Right lobe of liver (tissue), 6 donors: ENCODE measurements around the gene CNTN5. TPM values are rescaled to one million over a fixed set of nuclear protein-coding genes. Genes with fewer than 3 reads are reported as not detected.
A peak's percentile ranks its signal among the peaks of the same experiment; 100 is the strongest.

Experiments
- ATAC-seq, 4 donors: fragments of 200-7000 bp; cut with Tn5 transposase; one replicate each; pipeline ENCODE4 v1.9.1; 2020; ENCODE audit warnings: mild to moderate bottlenecking in 4 of 4, moderate library complexity in 4 of 4
- DNase-seq, 3 donors: peaks; one replicate each; pipeline ENCODE4 v3.0.0-alpha.2; 2020
- H3K27ac ChIP-seq, 3 donors: fragments of 200-600 bp; one replicate each; pipeline ENCODE4 v1.8.0; 2022
- H3K27me3 ChIP-seq, 2 donors: fragments of 200-600 bp; one replicate each; pipeline ENCODE4 v1.8.0; 2022
- H3K36me3 ChIP-seq, 4 donors: fragments of 200-600 bp; sonication (generic) in 1 of 4; one replicate each; pipeline versions ENCODE4 v1.5.1 to v1.8.0; 2017 to 2022; ENCODE audit warnings: control low read depth in 1 of 4
- H3K4me1 ChIP-seq, 4 donors: fragments of 200-600 bp; sonication (generic) in 1 of 4; one replicate each; pipeline versions ENCODE4 v1.5.1 to v1.8.0; 2017 to 2022; ENCODE audit warnings: control low read depth in 1 of 4
- H3K4me3 ChIP-seq, 3 donors: fragments of 200-600 bp; one replicate each; pipeline ENCODE4 v1.8.0; 2022
- H3K9me3 ChIP-seq, 4 donors: fragments of 200-600 bp; sonication (generic) in 1 of 4; one replicate each; pipeline versions ENCODE4 v1.5.1 to v1.8.0; 2017 to 2022; ENCODE audit warnings: control low read depth in 1 of 4
- POLR2A ChIP-seq: fragments of 450-650 bp; IDR thresholded peaks from one replicate; pipeline ENCODE4 v1.6.1; 2017; ENCODE audit warnings: antibody characterized with exemption, mild to moderate bottlenecking
- WGBS: methylation state at CpG from one replicate; pipeline ENCODE4 v1.1.6; 2018; ENCODE audit warnings: low coverage, low lambda C conversion rate; ENCODE audit not compliant: insufficient coverage; ENCODE audit errors: missing lambda C conversion rate; 5-methylcytosine and 5-hydroxymethylcytosine counted together
- intact Hi-C, 2 donors: fragments of 100-400 bp; cut with DNase I; formaldehyde crosslinking; loops; one replicate each; pipeline versions ENCODE4 v1.11.2 to v1.14.1; 2022
- total RNA-seq, 6 experiments: library from RNA; depleted of rRNA in 2 of 6; stranded (reverse); fragments of >200 nt in 2 of 6; fragmentation: NEBNext Ultra II Directional in 3 of 6; extraction: Animal tissue kit (Norgen Biotek cat#: 25700) in 3 of 6; gene quantifications; one replicate each; pipeline versions ENCODE4 v1.1.0 to v1.2.4, GENCODE V29; 2016 to 2023
- TF ChIP-seq, protein P1 (sequence below), 4 donors: fragments of 200-600 bp in 3 of 4; fragments of 450-650 bp in 1 of 4; IDR thresholded peaks; one replicate each; pipeline versions ENCODE4 v1.5.1 to v1.8.0; 2016 to 2022; ENCODE audit warnings: antibody characterized with exemption in 4 of 4, mild to moderate bottlenecking in 2 of 4
- donor health status: DM: no; HTN: yes; CAD: no.
- donor health status: DM: no; HTN: no; CAD: no.
- donor health status: DM: no; HTN: no; CAD: no.
- donor health status: DM: no; HTN: yes; CAD: no.
- donor health status: DM: no; HTN: yes; CAD: no.

CNTN5 gene
- total RNA-seq, 6 experiments from 2014 or later: 0.13 to 0.19 TPM; not detected in 4

DNA sequence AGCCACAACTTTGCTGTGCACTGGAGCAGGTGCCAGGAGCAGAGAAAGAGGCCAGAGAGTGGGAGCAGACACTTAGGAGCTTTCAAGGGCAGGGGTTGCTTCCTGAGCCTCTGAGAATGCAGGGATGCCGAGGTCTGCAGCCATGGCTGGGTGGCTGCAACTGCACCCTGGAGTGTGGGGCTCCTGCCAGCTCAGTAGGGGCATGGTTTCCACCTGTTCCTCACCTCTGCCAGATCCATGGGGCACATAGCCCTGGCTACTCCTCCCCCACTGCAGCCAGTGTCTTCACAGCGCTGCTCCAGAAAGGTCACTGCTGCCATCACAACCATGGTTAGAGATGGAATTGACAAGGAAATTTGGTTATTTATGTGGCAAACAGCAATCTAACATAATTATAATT is 404.8 kb downstream of the CNTN5 start:
- DNase-seq (no peak), ATAC-seq (peak in 1 of 4 donors; percentile 33)
- no peaks in the 10 kb centered on the region for H3K36me3 ChIP-seq
- intact Hi-C loops: no loop called here
- no peak for TF ChIP-seq POLR2A
- TF ChIP-seq, protein P1, sequence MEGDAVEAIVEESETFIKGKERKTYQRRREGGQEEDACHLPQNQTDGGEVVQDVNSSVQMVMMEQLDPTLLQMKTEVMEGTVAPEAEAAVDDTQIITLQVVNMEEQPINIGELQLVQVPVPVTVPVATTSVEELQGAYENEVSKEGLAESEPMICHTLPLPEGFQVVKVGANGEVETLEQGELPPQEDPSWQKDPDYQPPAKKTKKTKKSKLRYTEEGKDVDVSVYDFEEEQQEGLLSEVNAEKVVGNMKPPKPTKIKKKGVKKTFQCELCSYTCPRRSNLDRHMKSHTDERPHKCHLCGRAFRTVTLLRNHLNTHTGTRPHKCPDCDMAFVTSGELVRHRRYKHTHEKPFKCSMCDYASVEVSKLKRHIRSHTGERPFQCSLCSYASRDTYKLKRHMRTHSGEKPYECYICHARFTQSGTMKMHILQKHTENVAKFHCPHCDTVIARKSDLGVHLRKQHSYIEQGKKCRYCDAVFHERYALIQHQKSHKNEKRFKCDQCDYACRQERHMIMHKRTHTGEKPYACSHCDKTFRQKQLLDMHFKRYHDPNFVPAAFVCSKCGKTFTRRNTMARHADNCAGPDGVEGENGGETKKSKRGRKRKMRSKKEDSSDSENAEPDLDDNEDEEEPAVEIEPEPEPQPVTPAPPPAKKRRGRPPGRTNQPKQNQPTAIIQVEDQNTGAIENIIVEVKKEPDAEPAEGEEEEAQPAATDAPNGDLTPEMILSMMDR (IDR thresholded peaks at IDR 0.05): no peak
- no peak overlapping the region for H3K27ac ChIP-seq
- no peak overlapping the region for H3K4me3 ChIP-seq
- WGBS: 80% methylated on average over 1 of the region's 2 CpGs
- H3K9me3 ChIP-seq: no peaks in the 10 kb centered on the region
- no peaks in the 10 kb centered on the region for H3K4me1 ChIP-seq
- no peaks in the 10 kb centered on the region for H3K27me3 ChIP-seq

DNA sequence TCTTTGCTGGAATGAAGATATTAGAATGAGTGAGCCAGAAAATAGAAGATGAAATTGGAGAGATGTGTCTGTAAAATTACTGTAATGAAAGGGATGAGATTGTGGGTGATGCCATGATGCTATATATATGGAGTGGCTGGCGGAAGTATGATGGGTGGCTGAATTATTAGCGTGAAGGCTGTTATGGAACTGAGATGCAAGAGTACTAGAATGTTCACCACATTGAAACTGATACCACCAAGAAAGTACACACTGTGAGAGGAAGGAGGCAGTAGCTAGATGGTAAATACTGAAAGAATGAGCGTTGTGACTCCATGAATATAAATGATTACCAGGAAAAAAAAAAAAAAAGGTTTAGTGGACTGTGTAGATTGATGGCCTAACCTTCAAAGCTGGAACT is 411.9 kb downstream of the CNTN5 start:
- no peak overlapping the region for H3K27ac ChIP-seq
- no peak for ATAC-seq
- no peak for DNase-seq
- no peaks in the 10 kb centered on the region for H3K4me1 ChIP-seq
- H3K9me3 ChIP-seq: no peaks in the 10 kb centered on the region
- WGBS: 67% methylated on average over 3 of the region's 3 CpGs
- TF ChIP-seq, protein P1 (IDR thresholded peaks at IDR 0.05): no peak
- no peak for TF ChIP-seq POLR2A
- no peak overlapping the region for H3K4me3 ChIP-seq
- no peaks in the 10 kb centered on the region for H3K27me3 ChIP-seq
- intact Hi-C loops: no loop called here
- no peaks in the 10 kb centered on the region for H3K36me3 ChIP-seq

DNA sequence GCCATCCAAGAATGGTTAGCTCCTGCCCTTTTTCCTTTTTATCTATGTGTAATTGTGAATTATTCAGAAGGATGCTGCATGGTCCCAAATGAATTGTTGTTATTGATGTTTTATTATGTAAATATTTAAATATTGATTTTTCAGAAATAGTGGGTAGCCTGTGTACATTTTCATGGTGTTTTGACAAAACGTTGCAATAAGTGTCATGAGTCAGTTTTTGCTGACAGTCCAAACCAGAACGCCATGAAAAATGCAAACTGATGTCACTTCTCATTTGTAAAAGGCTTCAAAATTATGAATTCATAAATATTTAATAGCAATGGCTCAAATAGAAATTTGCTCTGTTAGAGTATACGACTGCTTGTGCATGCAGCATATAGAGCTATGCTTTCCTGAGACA is 422.5 kb downstream of the CNTN5 start:
- H3K36me3 ChIP-seq: no peaks in the 10 kb centered on the region
- H3K4me1 ChIP-seq: no peaks in the 10 kb centered on the region
- no peak overlapping the region for H3K27ac ChIP-seq
- intact Hi-C loops: no loop called here
- TF ChIP-seq POLR2A: no peak
- TF ChIP-seq, protein P1 (IDR thresholded peaks at IDR 0.05): no peak
- no peak overlapping the region for H3K4me3 ChIP-seq
- ATAC-seq: no peak
- H3K9me3 ChIP-seq: no peaks in the 10 kb centered on the region
- H3K27me3 ChIP-seq: no peaks in the 10 kb centered on the region
- DNase-seq: no peak
- WGBS: 34% methylated on average over 3 of the region's 3 CpGs

- no peaks in the 10 kb centered on the region for H3K9me3 ChIP-seq
- TF ChIP-seq, protein P1 (IDR thresholded peaks at IDR 0.05): no peak
- TF ChIP-seq POLR2A: no peak
- WGBS: 58% methylated on average over 1 of the region's 1 CpG
- ATAC-seq (no peak), DNase-seq (no peak)
- no peak overlapping the region for H3K4me3 ChIP-seq
- no peaks in the 10 kb centered on the region for H3K36me3 ChIP-seq
- no peaks in the 10 kb centered on the region for H3K4me1 ChIP-seq
- intact Hi-C loops: no loop called here
- H3K27ac ChIP-seq: no peak overlapping the region
- H3K27me3 ChIP-seq: no peaks in the 10 kb centered on the region
These were observed 425.7 kb downstream of the CNTN5 start for GRCh38 chr11:99446400-99446799.

DNA sequence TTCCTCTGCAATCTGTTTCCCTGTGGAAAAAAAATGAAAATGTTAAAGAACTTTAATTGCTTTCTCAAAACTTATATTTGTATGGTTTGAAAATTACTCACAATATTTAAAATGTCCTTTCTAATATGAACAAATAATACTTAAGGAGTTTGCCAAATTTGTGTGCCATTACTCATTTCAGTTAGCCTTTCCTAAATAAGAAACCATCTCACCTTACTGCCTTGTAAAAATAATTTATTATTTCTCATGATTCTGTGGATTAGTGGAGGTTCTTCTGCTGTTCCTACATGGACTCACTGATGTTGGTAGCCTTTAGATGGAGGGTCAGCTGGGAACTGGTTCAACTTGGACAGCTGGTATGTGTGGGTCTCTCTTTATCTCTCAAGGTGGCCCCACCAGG is 428.6 kb downstream of the CNTN5 start:
- Histone ChIP-seq H3K27me3 (no peaks in the 10 kb centered on the region), H3K36me3 (no peaks in the 10 kb centered on the region), H3K4me1 (no peaks in the 10 kb centered on the region), H3K9me3 (no peaks in the 10 kb centered on the region), H3K4me3 (no peak overlapping the region), H3K27ac (no peak overlapping the region)
- intact Hi-C loops: no loop called here
- no peak for DNase-seq
- no peak for ATAC-seq
- TF ChIP-seq, protein P1 (IDR thresholded peaks at IDR 0.05): no peak
